MV-4-11 (cell line): ENCODE data around the gene WDR90.
"Not testable (repeated sequence)": the region's sequence is repeated elsewhere in the genome, so short reads cannot be mapped to it uniquely, and the experiment has no call there.

ENCODE experiments used
- DNase-seq: peaks from one replicate; lab custom pipeline; 2025; lab: John Stamatoyannopoulos, UW

WDR90 gene

GRCh38 chr16:689175-689897 lies 40.2 kb downstream of the WDR90 start:
- DNase-seq: no peak

- DNase-seq: not testable (repeated sequence)
Observed at GRCh38 chr16:691242-691641, 42.1 kb downstream of the WDR90 start.

GRCh38 chr16:692356-693108 lies 43.4 kb downstream of the WDR90 start:
- no peak for DNase-seq

- DNase-seq: no peak
Observed at GRCh38 chr16:693364-693763, 44.2 kb downstream of the WDR90 start.

GRCh38 chr16:693766-694165 lies 44.6 kb downstream of the WDR90 start:
- no peak for DNase-seq

- no peak for DNase-seq
Observed at GRCh38 chr16:694187-694862, 45.2 kb downstream of the WDR90 start.

GRCh38 chr16:694863-695354 lies 45.7 kb downstream of the WDR90 start:
- DNase-seq: no peak

- DNase-seq: no peak
Observed at GRCh38 chr16:695355-696089, 46.4 kb downstream of the WDR90 start.

- DNase-seq: no peak
Observed at GRCh38 chr16:698911-699671, 49.9 kb downstream of the WDR90 start.

GRCh38 chr16:700684-701584 lies 51.8 kb downstream of the WDR90 start:
- no peak for DNase-seq

- no peak for DNase-seq
Observed at GRCh38 chr16:702341-702740, 53.2 kb downstream of the WDR90 start.

GRCh38 chr16:703406-703805 lies 54.2 kb downstream of the WDR90 start:
- no peak for DNase-seq

GRCh38 chr16:704047-704446 lies 54.9 kb downstream of the WDR90 start:
- no peak for DNase-seq

GRCh38 chr16:704552-705380 lies 55.6 kb downstream of the WDR90 start:
- no peak for DNase-seq

- no peak for DNase-seq
Observed at GRCh38 chr16:705431-706188, 56.4 kb downstream of the WDR90 start, which contains the start of gene FBXL16. Gene FBXL16, minus strand, starts transcription at chr16:705801. Its CDS starts 8,396 bp downstream, at chr16:697405.

GRCh38 chr16:706189-707061 lies 57.3 kb downstream of the WDR90 start:
- DNase-seq: no peak

GRCh38 chr16:707062-707538 lies 57.9 kb downstream of the WDR90 start:
- no peak for DNase-seq
